ENCODE measurements around the gene GNG10. TPM values are rescaled to one million over a fixed set of nuclear protein-coding genes. Genes with fewer than 3 reads are reported as not detected.

Gene GNG10
- total and polyA plus RNA-seq, 8 donors, result 12.3 to 93.7 (median 55.1) TPM

GRCh38 chr9:111644195-111644772 lies 17.1 kb upstream of the GNG10 start:
- no peak for DNase-seq
- H3K27me3 ChIP-seq, result no peaks in the 10 kb centered on the region
- intact Hi-C loops (cut with DNase I; ENCODE audit: low total_unique reads), result no loop called here
- H3K4me1 ChIP-seq, result peaks cover 0 to 6% (median 0%) of the 10 kb centered on the region in 4 donors
- TF ChIP-seq EP300 (IDR thresholded peaks at IDR 0.05), result no peak
- no peak for TF ChIP-seq CTCF (IDR thresholded peaks at IDR 0.05)
- TF ChIP-seq POLR2A (IDR thresholded peaks at IDR 0.05), result no peak
- TF ChIP-seq POLR2AphosphoS5 (IDR thresholded peaks at IDR 0.05), result no peak
- H3K36me3 ChIP-seq, result peaks cover 7 to 37% (median 29%) of the 10 kb centered on the region in 4 donors
- H3K27ac ChIP-seq, result no peak overlapping the region
- H3K4me3 ChIP-seq, result no peak overlapping the region
- H3K9me3 ChIP-seq, result no peaks in the 10 kb centered on the region
- 72 to 87% (median 77%) methylated on average over 8 of the region's 8 CpGs for WGBS, 5 donors

GRCh38 chr9:111645806-111646205 lies 15.6 kb upstream of the GNG10 start:
- DNase-seq, result no peak
- H3K27ac ChIP-seq, result no peak overlapping the region
- no peak overlapping the region for H3K4me3 ChIP-seq
- H3K4me1 ChIP-seq, result peaks cover 0 to 6% (median 0%) of the 10 kb centered on the region in 4 donors
- no peaks in the 10 kb centered on the region for H3K27me3 ChIP-seq
- WGBS, 5 donors, result 74 to 100% (median 91%) methylated on average over 1 of the region's 1 CpG
- no peaks in the 10 kb centered on the region for H3K9me3 ChIP-seq
- no peak for TF ChIP-seq CTCF (IDR thresholded peaks at IDR 0.05)
- no peak for TF ChIP-seq POLR2AphosphoS5 (IDR thresholded peaks at IDR 0.05)
- TF ChIP-seq POLR2A (IDR thresholded peaks at IDR 0.05), result no peak
- TF ChIP-seq EP300 (IDR thresholded peaks at IDR 0.05), result no peak
- intact Hi-C loops (cut with DNase I; ENCODE audit: low total_unique reads), result no loop called here
- H3K36me3 ChIP-seq, result peaks cover 7 to 50% (median 43%) of the 10 kb centered on the region in 4 donors

GRCh38 chr9:111646417-111646816 lies 15.0 kb upstream of the GNG10 start:
- 72 to 80% (median 76%) methylated on average over 2 of the region's 2 CpGs for WGBS, 5 donors
- H3K27me3 ChIP-seq, result no peaks in the 10 kb centered on the region
- DNase-seq, result no peak
- H3K9me3 ChIP-seq, result no peaks in the 10 kb centered on the region
- H3K4me3 ChIP-seq, result no peak overlapping the region
- H3K27ac ChIP-seq, result no peak overlapping the region
- peaks cover 0 to 6% (median 0%) of the 10 kb centered on the region in 4 donors for H3K4me1 ChIP-seq
- intact Hi-C loops (cut with DNase I; ENCODE audit: low total_unique reads), result no loop called here
- TF ChIP-seq POLR2A (IDR thresholded peaks at IDR 0.05), result no peak
- H3K36me3 ChIP-seq, result peaks cover 7 to 51% (median 43%) of the 10 kb centered on the region in 4 donors

- H3K4me1 ChIP-seq, result peaks cover 0 to 6% (median 0%) of the 10 kb centered on the region in 4 donors
- WGBS, 5 donors, result 80 to 90% (median 86%) methylated on average over 4 of the region's 4 CpGs
- H3K27me3 ChIP-seq, result no peaks in the 10 kb centered on the region
- no peak overlapping the region for H3K27ac ChIP-seq
- no peak overlapping the region for H3K4me3 ChIP-seq
- no peaks in the 10 kb centered on the region for H3K9me3 ChIP-seq
- intact Hi-C loops (cut with DNase I; ENCODE audit: low total_unique reads), result no loop called here
- DNase-seq, result no peak
- H3K36me3 ChIP-seq, result peaks cover 7 to 57% (median 43%) of the 10 kb centered on the region in 4 donors
- no peak for TF ChIP-seq EP300 (IDR thresholded peaks at IDR 0.05)
- no peak for TF ChIP-seq CTCF (IDR thresholded peaks at IDR 0.05)
Observed at GRCh38 chr9:111648066-111648465, 13.3 kb upstream of the GNG10 start.

- H3K36me3 ChIP-seq, result peaks cover 7 to 63% (median 50%) of the 10 kb centered on the region in 4 donors
- no peak overlapping the region for H3K27ac ChIP-seq
- 60 to 81% (median 71%) methylated on average over 4 of the region's 4 CpGs for WGBS, 5 donors
- no peaks in the 10 kb centered on the region for H3K9me3 ChIP-seq
- peaks cover 0 to 6% (median 0%) of the 10 kb centered on the region in 4 donors for H3K4me1 ChIP-seq
- no peaks in the 10 kb centered on the region for H3K27me3 ChIP-seq
- no peak for DNase-seq
- TF ChIP-seq EP300 (IDR thresholded peaks at IDR 0.05), result no peak
- TF ChIP-seq CTCF (IDR thresholded peaks at IDR 0.05), result no peak
- no peak for TF ChIP-seq POLR2A (IDR thresholded peaks at IDR 0.05)
- intact Hi-C loops (cut with DNase I; ENCODE audit: low total_unique reads), result no loop called here
- H3K4me3 ChIP-seq, result no peak overlapping the region
Observed at GRCh38 chr9:111649016-111649415, 12.4 kb upstream of the GNG10 start.
